K562 (cell line): Measurements from ENCODE around the gene C6orf47. TPM values are rescaled to one million over a fixed set of nuclear protein-coding genes. Genes with fewer than 3 reads are reported as not detected.
A peak's percentile ranks its signal among the peaks of the same experiment; 100 is the strongest.

Experiments used
- CHD7 ChIP-seq: fragments of 200-600 bp; sonication (generic); IDR thresholded peaks from one replicate; pipeline ENCODE4 v1.6.1; 2012; ENCODE audit warnings: mild to moderate bottlenecking, low read depth, low read length, inconsistent platforms
- ESRRB ChIP-seq: fragments of 250-450 bp; sonication (Bioruptor Pico); IDR thresholded peaks from 2 replicates; pipeline ENCODE4 v1.5.0; 2020; ENCODE audit warnings: mild to moderate bottlenecking, moderate library complexity, borderline replicate concordance
- ILK ChIP-seq: fragments of 450-650 bp; IDR thresholded peaks from 2 replicates; pipeline ENCODE4 v1.6.1; 2016; ENCODE audit warnings: missing genetic modification characterization, low read depth, mild to moderate bottlenecking, missing compliant biosample characterization, moderate library complexity, borderline replicate concordance
- KDM1A ChIP-seq, 2 experiments: fragments of 450-650 bp; IDR thresholded peaks; 2 replicates each; pipeline ENCODE4 v1.6.1; 2016; ENCODE audit warnings: mild to moderate bottlenecking in 2 of 2
- MYC ChIP-seq, 2 experiments: fragments of 250-450 bp in 1 of 2; sonication (Bioruptor Pico) in 1 of 2; IDR thresholded peaks; 2 replicates each; pipeline versions ENCODE4 v1.5.1 to v1.6.1; 2012 to 2021; ENCODE audit warnings: low read depth in 2 of 2, borderline replicate concordance in 1 of 2, improper control_type of control experiment in 1 of 2, low read length in 1 of 2, mild to moderate bottlenecking in 1 of 2, moderate library complexity in 1 of 2
- PTTG1 ChIP-seq: fragments of 450-650 bp; IDR thresholded peaks from 2 replicates; pipeline ENCODE4 v1.6.1; 2016; ENCODE audit warnings: low read depth, mild to moderate bottlenecking, missing genetic modification characterization, missing compliant biosample characterization
- SMARCC2 ChIP-seq: fragments of 450-650 bp; IDR thresholded peaks from 2 replicates; pipeline ENCODE4 v1.6.1; 2017; ENCODE audit warnings: antibody characterized with exemption, moderate library complexity, mild to moderate bottlenecking, low read depth
- TCF7 ChIP-seq: sonication (generic); IDR thresholded peaks from 2 replicates; pipeline ENCODE4 v1.6.1; 2016; ENCODE audit warnings: antibody characterized with exemption, borderline replicate concordance
- ZBTB1 ChIP-seq: sonication (generic); formaldehyde crosslinking; IDR thresholded peaks from 2 replicates; pipeline ENCODE4 v1.8.1; 2023; ENCODE audit warnings: missing genetic modification reagents, low read depth, mild to moderate bottlenecking, borderline replicate concordance
- ZBTB17 ChIP-seq: fragments of 450-650 bp; formaldehyde crosslinking; IDR thresholded peaks from 2 replicates; pipeline ENCODE4 v1.4.0; 2020; ENCODE audit warnings: mild to moderate bottlenecking
- ZBTB7A ChIP-seq: IDR thresholded peaks from 2 replicates; pipeline ENCODE4 v1.6.1; 2011; ENCODE audit warnings: low read depth, mild to moderate bottlenecking, low read length, moderate library complexity, borderline replicate concordance; ENCODE audit not compliant: control insufficient read depth
- ZNF57 ChIP-seq: fragments of 450-650 bp; formaldehyde crosslinking; IDR thresholded peaks from 2 replicates; pipeline ENCODE4 v1.4.0; 2020; ENCODE audit warnings: mild to moderate bottlenecking, moderate library complexity
- ZNF778 ChIP-seq: fragments of 450-650 bp; formaldehyde crosslinking; IDR thresholded peaks from 2 replicates; pipeline ENCODE4 v1.4.0; 2020; ENCODE audit warnings: mild to moderate bottlenecking, moderate library complexity
- polyA plus RNA-seq, 8 experiments: library from polyadenylated mRNA; depleted of rRNA in 4 of 8; stranded (reverse) in 5 of 8; unstranded in 3 of 8; fragments of >200 nt; fragmentation: Nextera tagmentation in 2 of 8; fragmentation: Illumina TruSeq in 1 of 8; extraction: Ambion mirVana in 2 of 8; extraction: Trizol in 1 of 8; gene quantifications; 2 replicates each; pipeline versions ENCODE4 v1.2.1 to v1.2.3, GENCODE V29; 2011 to 2014; ENCODE audit warnings: inconsistent platforms in 1 of 8, missing spikeins in 1 of 8
- total RNA-seq, 7 experiments: library from RNA; depleted of rRNA in 6 of 7; stranded (reverse); fragments of >200 nt in 6 of 7; fragmentation: Illumina TruSeq in 2 of 7; extraction: Trizol in 2 of 7; gene quantifications; 2 replicates each; pipeline versions ENCODE4 v1.2.1 to v1.2.3, GENCODE V29; 2011 to 2021; ENCODE audit warnings: low replicate concordance in 1 of 7
- TF ChIP-seq, protein P1 (sequence below): sonication (generic); formaldehyde crosslinking; IDR thresholded peaks from 2 replicates; pipeline ENCODE4 v1.8.1; 2023; ENCODE audit warnings: mild to moderate bottlenecking, missing genetic modification reagents

C6orf47 gene
- total and polyA plus RNA-seq, 9 of the 15 experiments (the other 6 are each of a cell fraction or from before 2014, with no cell fraction given): 0.14 to 43.8 (median 27.0) TPM

DNA sequence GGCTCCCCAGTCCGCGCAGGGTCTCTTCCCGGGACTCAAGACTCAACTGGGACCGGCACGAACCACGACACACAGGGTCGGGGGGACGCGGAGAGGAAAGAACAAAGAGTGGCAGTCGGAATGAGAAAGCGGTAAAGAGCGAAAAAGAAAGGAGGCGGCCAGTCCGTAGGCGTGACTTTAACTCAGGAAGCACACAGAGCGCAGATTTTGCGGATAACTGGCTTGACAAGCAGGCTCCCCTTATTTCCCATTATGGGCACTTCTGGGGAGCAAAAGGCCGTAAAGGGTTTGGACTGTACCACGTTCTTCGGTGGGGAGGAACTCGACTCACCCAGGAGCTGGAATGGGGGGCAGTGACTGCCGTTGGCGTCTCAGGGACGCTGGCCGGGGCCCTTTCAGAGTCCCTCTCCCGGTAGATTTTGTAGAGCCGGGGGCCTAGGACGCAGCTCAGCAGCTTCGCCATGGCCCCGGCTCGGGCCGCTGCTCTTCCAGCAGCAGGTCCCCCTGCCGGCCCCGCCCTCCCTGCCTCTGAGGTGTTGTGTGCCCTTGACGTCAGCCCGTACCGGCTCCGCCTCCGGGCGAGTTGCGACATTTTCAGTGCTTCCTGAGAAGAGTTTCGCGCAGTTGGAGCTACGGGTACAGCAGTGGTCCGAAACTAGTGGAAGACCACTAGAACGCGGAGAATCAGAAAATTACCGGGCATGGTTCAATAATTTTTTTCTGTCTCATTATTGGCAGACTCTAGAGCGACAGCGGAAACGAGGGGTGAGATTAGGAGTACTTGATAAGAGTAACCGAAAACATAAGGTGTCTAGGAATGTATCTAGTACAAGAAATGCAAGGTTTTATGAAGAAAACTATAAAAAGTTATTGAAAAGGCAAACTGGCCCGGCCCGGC lies 42.5 kb upstream of the C6orf47 start, which contains the start of gene ABHD16A (continued):
- TF ChIP-seq TCF7 (peak; percentile 78), MYC (IDR thresholded peaks at IDR 0.05; ENCODE audit: low read depth, low read length) (peak; percentile 83), MYC (CRISPR knock-in tag; IDR thresholded peaks at IDR 0.05; ENCODE audit: borderline replicate concordance, low read depth) (peak; percentile 83; the same call in 1 of the 2 replicates), ESRRB (CRISPR knock-in tag) (no peak), SMARCC2 (peak; percentile 82), ILK (tag) (no peak), ZBTB7A (peak; percentile 63; the same call in 1 of the 2 replicates), ZNF778 (no peak), ZBTB1 (CRISPR knock-in tag) (peak; percentile 31; the same call in 1 of the 2 replicates), ZBTB17 (CRISPR knock-in tag) (peak; percentile 97), CHD7 (no peak), KDM1A (IDR thresholded peaks at IDR 0.05) (no peak), PTTG1 (no peak), ZNF57 (CRISPR knock-in tag) (0 out of 2 replicates have a peak, but pooled peaks have one; percentile 31)
- TF ChIP-seq, protein P1, sequence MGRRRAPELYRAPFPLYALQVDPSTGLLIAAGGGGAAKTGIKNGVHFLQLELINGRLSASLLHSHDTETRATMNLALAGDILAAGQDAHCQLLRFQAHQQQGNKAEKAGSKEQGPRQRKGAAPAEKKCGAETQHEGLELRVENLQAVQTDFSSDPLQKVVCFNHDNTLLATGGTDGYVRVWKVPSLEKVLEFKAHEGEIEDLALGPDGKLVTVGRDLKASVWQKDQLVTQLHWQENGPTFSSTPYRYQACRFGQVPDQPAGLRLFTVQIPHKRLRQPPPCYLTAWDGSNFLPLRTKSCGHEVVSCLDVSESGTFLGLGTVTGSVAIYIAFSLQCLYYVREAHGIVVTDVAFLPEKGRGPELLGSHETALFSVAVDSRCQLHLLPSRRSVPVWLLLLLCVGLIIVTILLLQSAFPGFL (CRISPR knock-in tag): peak; percentile 92; the same call in 1 of the 2 replicates
